GM21528 (cell line): Measurements from ENCODE around the gene ALDH2.
"Not testable (repeated sequence)": the region's sequence is repeated elsewhere in the genome, so short reads cannot be mapped to it uniquely, and the experiment has no call there.

Experiments used
- ATAC-seq: cut with Tn5 transposase; IDR thresholded peaks from one replicate; pipeline ENCODE4 v1.9.1; 2021; ENCODE audit warnings: mild to moderate bottlenecking, moderate library complexity; ENCODE audit not compliant: unreplicated experiment, low FRiP score

Gene ALDH2

DNA sequence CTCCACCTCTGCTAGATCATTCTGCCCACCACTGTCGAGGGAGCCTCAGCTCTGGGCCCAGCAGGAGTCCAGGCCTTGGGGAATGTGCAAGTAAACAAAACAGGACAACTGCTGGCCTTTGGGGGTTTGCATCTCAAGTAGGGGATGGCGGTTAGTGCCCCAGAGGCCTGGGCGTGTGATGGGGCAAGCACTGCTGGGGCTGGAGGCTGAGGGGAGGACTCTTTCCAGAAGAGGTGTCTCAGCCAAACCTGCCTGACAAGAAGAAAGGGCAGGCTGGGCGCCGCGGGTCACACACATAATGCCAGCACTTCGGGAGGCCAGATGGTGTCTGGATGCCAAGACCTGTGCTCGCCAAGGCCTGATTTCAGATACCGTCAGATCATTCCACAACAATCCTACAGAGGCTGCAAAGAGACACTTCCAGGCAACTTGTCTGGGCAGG is 8.6 kb upstream of the ALDH2 start:
- no peak for ATAC-seq

DNA sequence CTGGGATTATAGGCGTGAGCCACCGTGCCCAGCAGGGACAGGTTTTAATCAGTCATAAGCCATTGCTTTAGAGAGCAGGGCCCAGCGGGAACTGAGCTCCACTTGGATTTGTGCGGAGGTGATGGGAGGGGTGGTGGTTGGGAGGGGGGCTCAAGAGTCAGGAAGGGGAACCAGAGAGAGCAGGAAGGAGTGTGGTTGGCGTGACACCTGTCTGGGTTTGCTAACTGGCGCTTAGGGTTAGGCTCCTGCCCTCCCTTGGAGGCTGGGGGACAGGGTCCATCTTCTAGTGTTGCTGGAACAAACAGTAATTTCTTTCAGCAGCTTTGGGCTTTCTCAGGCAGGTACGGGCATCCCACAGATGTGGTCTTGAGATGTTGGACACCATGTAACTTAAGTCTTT is 7.5 kb upstream of the ALDH2 start:
- ATAC-seq, result no peak

DNA sequence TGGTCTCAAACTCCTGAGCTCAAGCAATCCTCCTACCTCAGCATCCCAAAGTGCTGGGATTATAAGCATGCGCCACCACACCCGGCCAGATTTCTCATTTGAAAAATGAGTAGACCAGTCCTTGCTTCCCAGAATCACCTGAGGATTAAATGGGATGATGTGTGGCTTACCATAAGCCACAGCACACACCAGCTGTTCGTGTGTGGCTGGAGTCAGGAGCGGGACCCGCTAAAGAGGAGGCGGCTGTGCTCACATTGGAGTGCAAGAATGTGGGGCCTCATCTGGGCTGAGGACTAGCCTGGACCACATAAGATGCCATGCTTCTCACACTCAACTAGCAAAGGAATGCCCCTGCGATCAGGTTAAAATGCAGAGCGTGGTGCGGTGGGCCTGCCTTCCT is 6.7 kb upstream of the ALDH2 start:
- ATAC-seq, result no peak

DNA sequence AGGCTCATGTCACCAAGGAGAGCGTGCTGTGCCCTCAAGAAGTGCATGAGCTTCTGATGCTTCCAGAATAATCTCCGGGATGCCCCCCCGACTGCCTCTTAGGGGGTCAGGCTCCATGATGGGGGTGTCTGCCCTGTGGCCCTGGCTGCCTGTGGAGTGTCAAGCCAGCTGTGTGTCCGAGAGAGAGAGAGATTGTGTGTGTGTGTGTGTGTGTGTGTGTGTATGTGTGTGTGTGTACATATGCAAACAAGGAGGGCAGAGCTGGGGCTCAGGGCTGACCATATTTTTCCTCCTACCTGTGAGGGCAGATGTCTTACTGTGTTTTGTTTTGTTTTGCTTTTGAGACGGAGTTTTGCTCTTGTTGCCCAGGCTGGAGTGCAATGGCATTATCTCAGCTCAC is 5.6 kb upstream of the ALDH2 start:
- no peak for ATAC-seq

DNA sequence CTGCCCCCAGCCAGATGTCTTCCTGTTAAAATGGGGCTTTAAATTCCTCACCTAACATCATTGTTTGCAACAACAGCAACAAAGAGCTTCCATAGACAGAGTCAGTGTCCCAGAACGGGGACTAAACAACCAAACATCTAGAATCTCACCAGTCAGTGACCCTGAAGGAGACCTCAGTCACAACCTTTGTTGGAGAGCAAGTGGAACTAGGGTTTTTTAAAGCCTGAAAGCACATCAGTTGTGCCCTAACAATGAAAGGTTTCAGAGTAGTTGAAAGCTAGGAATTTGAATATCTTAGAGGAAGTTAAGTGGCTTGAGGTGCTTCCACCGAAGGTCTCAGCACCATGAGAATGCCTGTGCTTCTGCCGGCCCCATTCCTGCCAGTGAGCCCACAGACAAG is 5.0 kb upstream of the ALDH2 start:
- ATAC-seq, result no peak

DNA sequence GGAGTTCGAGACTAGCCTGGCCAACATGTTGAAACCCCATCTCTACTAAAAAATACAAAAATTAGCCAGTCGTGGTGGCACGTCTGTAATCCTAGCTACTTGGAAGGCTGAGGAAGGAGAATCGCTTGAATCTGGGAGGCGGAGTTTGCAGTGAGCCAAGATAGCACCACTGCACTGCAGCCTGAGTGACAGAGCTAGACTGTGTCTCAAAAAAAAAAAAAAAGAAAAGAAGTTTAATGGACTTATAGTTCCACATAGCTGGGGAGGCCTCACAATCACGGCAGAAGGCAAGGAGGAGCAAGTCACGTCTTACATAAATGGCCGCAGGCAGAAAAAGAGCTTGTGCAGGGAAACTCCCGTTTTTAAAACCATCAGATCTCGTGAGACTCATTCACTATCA is 3.2 kb upstream of the ALDH2 start:
- not testable (repeated sequence) for ATAC-seq

DNA sequence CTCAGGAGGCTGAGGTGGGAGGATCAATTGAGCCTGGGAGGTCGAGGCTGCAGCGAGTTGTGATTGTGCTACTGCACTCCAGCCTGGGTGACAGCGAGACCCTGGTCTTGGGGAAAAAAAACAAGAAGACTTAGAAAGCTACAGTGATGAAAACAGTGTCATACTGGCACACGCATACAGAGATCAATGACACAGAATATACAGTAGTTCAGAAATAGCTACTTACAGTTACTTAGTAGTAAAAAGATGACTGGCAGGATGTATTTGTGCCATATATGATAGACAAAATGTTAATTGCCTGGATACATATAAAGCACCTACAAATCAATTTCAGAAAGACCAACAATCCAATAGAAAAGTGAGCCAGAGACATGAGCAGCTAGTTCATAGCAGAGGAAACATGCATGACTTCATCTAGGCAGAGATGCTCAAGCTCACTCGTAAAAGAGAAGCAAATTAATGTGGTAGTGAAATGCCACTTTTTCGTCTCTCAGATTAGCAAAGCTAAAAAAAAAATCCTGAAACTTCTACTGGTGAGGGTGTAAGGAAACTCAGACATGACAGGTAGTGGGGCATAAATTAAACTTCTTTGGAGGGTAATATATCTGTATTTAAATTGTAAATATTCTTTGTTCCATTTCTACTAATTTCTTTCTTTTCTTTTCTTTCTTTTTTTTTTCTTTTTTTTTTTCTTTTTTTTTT is 2.5 kb upstream of the ALDH2 start:
- ATAC-seq, result no peak

DNA sequence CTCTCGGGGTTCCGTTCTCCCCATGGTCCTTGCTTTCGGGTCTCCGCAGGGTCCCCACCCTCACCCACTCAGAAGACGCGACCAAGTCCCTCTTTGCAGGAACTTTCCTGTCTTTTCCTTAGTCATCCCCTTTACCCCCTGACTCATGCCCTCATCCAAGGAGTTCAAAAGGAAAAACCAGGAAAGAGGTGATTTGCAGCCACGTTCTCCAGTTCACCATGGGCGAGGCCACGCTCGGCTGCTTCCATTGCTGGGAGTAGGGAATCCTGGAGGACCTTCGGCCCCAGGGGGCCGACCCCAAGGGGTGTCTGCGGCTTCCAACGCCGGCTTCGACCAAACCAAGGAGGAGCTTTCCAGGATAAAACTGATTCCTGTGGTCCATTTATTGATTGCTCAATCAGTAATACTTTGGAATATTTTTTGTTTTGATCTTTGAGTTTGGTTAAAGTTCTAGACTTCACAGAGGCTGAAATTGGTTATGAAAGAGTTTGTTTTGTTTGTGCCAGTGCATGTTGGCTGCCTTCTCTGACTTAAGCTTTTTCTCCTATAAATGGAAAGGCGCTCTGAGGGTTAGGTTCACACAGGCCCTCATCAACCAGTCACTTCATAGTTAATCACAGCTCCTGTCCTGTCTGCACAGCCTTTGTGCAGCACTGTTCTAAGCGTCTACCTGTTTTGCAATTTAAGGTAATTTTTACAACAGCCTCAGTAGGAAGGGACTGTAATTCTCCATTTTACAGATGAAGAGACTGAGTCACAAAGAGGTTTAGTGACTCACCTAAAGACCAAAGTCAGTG is 827 bp downstream of the ALDH2 start:
- ATAC-seq, result no peak

DNA sequence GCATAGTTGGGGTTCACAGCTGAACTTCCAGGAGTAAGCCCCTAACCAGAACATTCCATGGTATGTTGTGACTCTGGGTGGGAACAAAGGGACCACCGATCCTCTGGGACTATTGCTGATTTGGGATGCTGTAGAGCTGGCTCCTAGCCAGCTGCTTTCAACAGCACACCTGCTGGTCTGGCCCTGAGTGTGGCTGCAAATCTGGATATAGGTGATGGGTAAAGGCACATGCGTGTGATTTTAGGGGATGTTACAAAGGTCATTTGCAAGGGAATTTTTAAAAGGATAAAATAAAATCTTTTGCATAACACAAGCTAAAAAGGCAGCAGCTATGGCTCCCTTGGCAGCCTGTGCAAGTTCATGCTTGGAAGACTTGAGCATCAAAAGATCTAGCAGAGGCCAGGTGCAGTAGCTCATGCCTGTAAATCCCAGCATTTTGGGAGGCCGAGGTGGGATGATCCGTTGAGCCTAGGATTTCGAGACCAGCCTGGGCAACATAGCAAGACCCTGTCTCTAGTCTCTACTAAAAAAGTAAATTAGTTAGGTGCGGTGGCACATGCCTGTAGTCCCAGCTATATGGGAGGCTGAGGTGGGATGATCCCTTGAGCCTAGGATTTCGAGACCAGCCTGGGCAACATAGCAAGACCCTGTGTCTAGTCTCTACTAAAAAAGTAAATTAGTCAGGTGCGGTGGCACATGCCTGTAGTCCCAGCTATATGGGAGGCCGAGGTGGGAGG is 1.6 kb downstream of the ALDH2 start:
- no peak for ATAC-seq

DNA sequence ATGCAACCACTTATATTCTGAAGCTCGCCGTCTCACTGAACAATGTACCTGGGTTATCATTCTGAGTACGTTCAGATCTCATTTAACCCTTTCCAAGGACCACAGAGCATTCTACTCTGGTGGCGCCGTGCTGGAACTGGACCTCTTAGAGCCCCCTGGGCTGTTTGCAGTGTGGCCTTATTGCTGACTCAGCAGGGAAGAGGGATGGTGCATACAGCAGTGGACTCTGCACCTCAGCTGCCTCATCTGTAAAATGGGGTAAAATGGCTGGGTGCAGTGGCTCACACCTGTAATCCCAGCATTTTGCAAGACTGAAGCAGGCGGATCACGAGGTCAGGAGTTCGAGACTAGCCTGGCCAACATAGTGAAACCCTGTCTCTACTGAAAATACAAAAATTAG is 2.9 kb downstream of the ALDH2 start:
- no peak for ATAC-seq

DNA sequence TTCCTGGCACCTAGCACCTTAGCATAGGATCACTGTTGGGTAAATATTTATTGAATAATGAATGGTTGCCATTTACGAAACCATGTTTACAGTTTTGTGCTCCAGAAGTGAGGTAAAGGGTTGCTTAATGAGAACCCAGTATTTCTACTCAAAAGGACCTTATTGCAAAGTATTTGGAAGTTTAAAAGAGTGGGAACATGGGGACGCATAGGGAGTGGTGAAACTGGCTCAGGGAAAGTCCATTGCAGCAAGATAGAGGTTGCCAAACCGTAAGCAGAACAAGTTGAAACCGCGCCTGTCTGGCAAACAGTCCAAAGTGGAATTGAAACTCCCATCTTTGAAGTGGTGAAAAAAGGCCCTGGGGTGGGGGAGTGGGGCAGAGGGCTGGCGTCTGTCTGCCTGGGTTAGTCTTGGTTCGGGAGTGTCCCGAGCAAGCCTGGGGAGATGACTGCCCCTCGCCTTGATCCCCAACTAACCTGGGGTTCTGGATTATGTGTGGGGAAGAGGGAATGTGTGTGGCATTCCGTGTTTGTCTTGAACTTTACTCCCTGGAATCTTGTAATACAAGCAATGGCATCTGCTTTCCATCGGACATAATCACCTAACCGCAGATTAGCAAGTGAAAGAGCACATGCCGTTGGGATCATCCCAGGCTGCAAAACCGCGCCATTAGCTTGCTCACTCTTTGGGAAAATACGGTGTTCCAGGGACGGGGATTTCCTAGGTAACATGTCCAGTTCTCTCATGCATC is 7.2 kb downstream of the ALDH2 start:
- no peak for ATAC-seq

DNA sequence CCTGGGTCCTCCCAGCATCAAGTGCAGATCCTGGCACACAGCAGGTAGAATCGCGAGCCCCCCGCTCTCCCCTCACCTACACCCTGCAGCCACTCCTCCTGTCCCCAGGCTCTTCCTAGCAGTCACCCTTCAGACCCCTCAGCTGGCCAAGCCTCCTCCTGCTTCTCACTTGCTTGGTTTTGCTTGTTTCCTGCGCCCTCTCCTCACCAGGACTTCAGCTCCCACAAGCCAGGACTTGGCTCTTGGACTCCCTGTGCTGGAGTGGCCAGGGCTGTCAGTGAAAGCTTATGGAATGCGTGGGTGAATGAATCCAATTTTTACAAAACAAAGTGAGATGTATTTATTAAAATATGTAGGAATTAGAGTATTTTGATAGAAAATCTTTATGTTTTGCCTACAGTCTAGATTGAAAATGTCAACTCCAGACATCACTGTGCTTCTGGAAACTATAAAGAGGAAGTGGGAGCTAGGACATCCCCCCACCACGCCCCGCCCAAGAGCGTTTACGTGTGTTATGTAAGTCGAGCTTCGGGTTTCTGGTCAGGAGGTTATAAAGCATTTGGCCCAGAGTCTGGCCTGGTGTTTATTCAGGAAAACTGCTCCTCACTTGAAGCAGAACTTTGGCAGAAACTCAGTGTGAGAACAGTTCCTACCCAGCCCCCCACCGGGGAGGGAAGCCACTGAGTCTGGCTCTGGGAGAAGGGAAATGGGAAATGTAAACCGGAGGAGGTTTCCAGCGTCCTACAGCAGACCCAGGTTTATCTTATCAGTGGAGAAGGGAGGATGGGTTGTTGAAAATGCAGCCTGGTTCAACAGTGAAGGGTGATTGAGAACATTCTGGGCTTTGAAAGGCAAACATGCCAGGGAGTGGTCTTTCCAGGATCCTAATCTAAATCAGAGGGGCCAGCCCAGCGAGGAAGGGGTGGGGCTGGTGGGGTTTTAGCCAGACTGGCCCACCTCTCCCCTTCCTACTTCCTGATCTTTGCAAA is 8.8 kb downstream of the ALDH2 start:
- ATAC-seq, result peak; percentile 65

DNA sequence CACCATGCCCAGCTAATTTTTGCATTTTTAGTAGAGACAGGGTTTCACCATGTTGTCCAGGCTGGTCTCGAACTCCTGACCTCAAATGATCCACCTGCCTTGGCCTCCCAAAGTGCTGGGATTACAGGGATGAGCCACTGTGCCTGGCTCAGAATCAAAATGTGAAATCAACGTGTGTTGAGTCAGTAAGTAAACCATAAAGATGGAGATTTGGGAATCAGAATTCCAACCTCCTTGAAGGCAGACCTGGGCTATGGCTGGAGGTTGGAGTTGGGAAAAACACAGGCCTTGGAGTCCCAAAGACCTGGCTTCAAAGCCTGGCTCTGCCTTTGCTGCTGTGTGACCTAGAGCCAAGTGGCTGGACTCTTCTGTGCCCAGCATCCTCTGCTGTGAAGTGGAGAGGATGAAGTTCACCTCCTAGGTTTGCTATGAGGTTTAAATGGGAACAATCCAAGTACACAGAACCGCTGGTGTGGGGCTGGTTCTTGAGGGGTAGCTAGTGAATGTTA is 10.2 kb downstream of the ALDH2 start:
- ATAC-seq, result no peak

DNA sequence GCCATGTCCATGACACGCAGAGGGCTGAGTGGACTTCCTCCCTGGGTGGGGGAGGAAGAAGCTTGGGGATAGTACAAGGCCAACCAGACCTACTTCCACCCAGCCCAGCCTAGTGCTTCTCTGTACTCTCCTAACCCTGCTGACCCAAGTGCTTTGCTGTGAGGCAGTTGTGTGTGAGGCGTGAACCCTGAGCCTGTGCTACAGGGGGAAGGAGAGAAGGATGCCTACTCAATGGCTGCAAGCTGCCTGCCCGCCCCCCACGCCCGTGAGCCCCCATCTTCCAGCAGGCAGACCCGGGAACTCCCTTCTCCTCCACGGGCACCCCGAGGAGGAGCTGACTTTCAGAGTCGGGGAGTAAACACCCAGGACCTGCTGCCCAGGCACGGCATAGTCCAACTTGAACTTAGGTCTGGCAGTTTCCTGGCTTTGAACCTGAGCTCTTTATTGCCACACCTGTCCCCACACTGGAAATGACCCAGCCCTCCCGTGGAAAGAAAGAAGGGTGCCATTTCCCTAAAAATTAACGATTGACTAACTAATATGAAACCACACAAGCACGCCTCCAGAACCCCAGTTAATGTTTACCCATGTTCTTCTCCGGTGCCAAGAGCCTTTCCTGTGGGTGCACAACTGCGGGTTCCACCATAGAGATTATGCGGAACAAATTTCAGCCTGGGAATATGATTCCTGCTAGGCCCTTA is 10.8 kb downstream of the ALDH2 start:
- no peak for ATAC-seq

DNA sequence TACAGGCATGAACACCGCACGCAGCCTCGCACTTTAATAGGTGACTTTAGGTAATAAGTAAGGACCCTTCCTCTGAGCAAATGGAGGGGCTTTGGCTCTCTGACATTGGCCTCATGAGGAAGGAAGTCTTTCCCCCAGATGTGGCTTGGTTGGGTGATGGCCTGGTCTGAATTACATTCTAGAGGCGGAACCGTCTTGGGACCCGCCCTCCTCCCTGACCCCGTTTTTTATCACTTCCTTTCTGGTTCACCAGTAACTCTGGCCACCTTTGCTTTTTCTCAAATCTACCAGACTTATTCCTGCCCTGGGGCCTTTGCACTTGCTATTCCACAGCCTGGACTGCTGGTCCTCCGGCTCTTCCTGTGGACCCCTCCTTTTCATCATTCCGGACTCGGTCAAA is 13.4 kb downstream of the ALDH2 start:
- ATAC-seq, result no peak

DNA sequence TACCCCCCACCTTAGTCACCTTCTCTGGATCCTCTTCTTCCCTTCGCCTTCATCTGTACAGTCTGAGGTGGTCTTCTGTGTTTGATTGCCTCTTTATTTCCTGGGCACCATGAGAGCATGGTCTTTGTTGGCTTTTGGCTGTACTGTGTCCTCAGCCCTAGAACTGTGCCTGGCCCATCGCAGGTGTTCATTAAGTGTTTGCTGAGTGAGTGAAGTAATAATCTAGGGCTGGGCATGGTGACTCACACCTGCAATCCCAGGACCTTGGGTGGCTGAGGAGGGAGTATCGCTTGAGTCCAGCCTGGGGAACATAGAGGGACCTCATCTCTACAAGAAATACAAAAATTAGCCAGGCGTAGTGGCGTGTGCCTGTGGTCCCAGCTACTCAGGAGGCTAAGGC is 13.9 kb downstream of the ALDH2 start:
- no peak for ATAC-seq

DNA sequence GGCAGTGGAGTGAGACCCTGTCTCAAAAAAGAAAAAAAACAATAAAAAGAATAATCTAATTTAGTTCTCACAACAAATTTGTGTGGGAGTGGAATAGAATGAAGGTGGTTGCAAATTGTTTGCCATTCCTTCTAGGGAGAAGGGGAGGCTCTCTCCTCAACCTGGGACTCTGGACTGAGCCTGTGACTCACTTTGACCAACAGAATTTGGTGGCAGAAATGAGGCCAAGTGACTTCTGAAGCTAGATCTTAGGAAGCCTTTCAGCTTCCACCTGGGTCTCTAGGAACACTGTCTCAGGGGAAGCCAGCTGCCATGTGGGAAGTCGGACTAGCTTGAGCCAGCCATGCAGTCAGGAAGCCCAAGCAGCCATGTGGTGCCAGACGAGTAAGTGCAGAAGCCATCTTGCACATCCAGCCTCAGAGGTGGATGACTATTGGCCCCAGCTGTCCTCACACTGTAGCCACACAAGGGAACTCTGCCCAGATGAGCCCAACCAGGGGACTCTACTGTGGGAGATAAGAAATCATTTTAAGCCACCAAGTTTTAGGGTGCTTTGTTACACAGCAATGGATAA is 14.4 kb downstream of the ALDH2 start:
- ATAC-seq, result no peak

DNA sequence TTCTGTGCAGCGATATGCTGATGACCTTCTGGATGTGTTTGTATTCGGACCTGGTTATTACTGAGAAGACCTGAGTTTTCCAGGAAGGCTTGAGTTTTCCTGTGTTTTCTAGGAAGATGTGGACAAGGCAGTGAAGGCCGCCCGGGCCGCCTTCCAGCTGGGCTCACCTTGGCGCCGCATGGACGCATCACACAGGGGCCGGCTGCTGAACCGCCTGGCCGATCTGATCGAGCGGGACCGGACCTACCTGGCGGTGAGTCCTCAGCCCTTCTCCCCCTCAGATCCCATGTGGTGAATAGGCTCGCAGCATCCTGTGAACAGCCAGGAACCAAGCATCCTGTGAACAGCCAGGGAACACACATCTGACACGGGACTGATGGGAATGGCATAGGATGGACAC is 16.3 kb downstream of the ALDH2 start:
- no peak for ATAC-seq
